Hepatocyte (in vitro differentiated cells): ENCODE data around the gene STAM.

Experiments used
- CTCF ChIP-seq: fragments of 200-600 bp; sonication (generic); IDR thresholded peaks from 2 replicates; pipeline ENCODE4 v1.5.1; 2016; ENCODE audit warnings: antibody characterized with exemption, mild to moderate bottlenecking; ENCODE audit not compliant: poor library complexity
- EZH2 ChIP-seq: fragments of 200-600 bp; sonication (generic); IDR thresholded peaks from 2 replicates; pipeline ENCODE4 v1.6.1; 2016; ENCODE audit warnings: antibody characterized with exemption, mild to moderate bottlenecking, borderline replicate concordance
- EZH2phosphoT487 ChIP-seq: fragments of 200-600 bp; sonication (generic); IDR thresholded peaks from one replicate; pipeline ENCODE4 v1.6.1; 2018; ENCODE audit warnings: antibody characterized with exemption, mild to moderate bottlenecking, low read depth, moderate library complexity; ENCODE audit not compliant: unreplicated experiment, severe bottlenecking

GRCh38 chr10:17713758-17714157 lies 69.8 kb downstream of the STAM start:
- TF ChIP-seq CTCF, result no peak
- no peak for TF ChIP-seq EZH2
- no peak for TF ChIP-seq EZH2phosphoT487
